ENCODE data around the gene SERPINA1. TPM values are rescaled to one million over a fixed set of nuclear protein-coding genes. Genes with fewer than 3 reads are reported as not detected.

The SERPINA1 gene
- total RNA-seq, 1 experiment from 2014 or later = 235 TPM

GRCh38 chr14:94407906-94408305 is 19.5 kb upstream of the SERPINA1 start:
- CTCF ChIA-PET = interaction anchor here (0.5 kb wide), 1 partner anchor 806 kb away, joined by 3 read pairs; no protein-coding TSS in a partner anchor
- no peak overlapping the region for H3K4me3 Mint-ChIP-seq (ENCODE audit: low read depth, unreplicated experiment)
- no TSS peak for BruUV-seq (replicated peaks)

GRCh38 chr14:94406910-94407309 is 18.5 kb upstream of the SERPINA1 start:
- H3K27me3 Mint-ChIP-seq (ENCODE audit: unreplicated experiment) = no peaks in the 10 kb centered on the region
- H3K4me3 Mint-ChIP-seq (ENCODE audit: low read depth, unreplicated experiment) = no peak overlapping the region
- intact Hi-C loops (cut with micrococcal nuclease; ENCODE audit: unreplicated experiment) = no loop called here
- DNase-seq = no peak
- no peaks in the 10 kb centered on the region for H3K36me3 Mint-ChIP-seq (ENCODE audit: insufficient read depth, unreplicated experiment)
- H3K4me1 Mint-ChIP-seq (ENCODE audit: low read depth, unreplicated experiment) = peaks cover 12% of the 10 kb centered on the region
- no TSS peak for BruUV-seq (replicated peaks)
- H3K9me3 Mint-ChIP-seq (ENCODE audit: low read depth, unreplicated experiment) = peaks cover 6% of the 10 kb centered on the region
- no peak overlapping the region for H3K27ac Mint-ChIP-seq (ENCODE audit: unreplicated experiment)
- CTCF ChIA-PET = no interaction called here
- TF ChIP-seq CTCF (IDR thresholded peaks at IDR 0.05; ENCODE audit: unreplicated experiment) = no peak

More at GRCh38 chr14:94407906-94408305, 19.5 kb upstream of the SERPINA1 start:
- no peaks in the 10 kb centered on the region for H3K36me3 Mint-ChIP-seq (ENCODE audit: insufficient read depth, unreplicated experiment)
- peaks cover 6% of the 10 kb centered on the region for H3K9me3 Mint-ChIP-seq (ENCODE audit: low read depth, unreplicated experiment)
- no peak for DNase-seq
- intact Hi-C loops (cut with micrococcal nuclease; ENCODE audit: unreplicated experiment) = no loop called here
- TF ChIP-seq CTCF (IDR thresholded peaks at IDR 0.05; ENCODE audit: unreplicated experiment) = no peak
- no peak overlapping the region for H3K27ac Mint-ChIP-seq (ENCODE audit: unreplicated experiment)
- no peaks in the 10 kb centered on the region for H3K27me3 Mint-ChIP-seq (ENCODE audit: unreplicated experiment)
- peaks cover 22% of the 10 kb centered on the region for H3K4me1 Mint-ChIP-seq (ENCODE audit: low read depth, unreplicated experiment)

GRCh38 chr14:94405486-94405885 is 17.1 kb upstream of the SERPINA1 start:
- H3K4me1 Mint-ChIP-seq (ENCODE audit: low read depth, unreplicated experiment) = no peaks in the 10 kb centered on the region
- BruUV-seq (replicated peaks) = no TSS peak
- CTCF ChIA-PET = no interaction called here
- H3K36me3 Mint-ChIP-seq (ENCODE audit: insufficient read depth, unreplicated experiment) = no peaks in the 10 kb centered on the region
- no peak for TF ChIP-seq CTCF (IDR thresholded peaks at IDR 0.05; ENCODE audit: unreplicated experiment)
- no peak overlapping the region for H3K27ac Mint-ChIP-seq (ENCODE audit: unreplicated experiment)
- H3K27me3 Mint-ChIP-seq (ENCODE audit: unreplicated experiment) = no peaks in the 10 kb centered on the region
- no peak overlapping the region for H3K4me3 Mint-ChIP-seq (ENCODE audit: low read depth, unreplicated experiment)
- no peak for DNase-seq
- peaks cover 6% of the 10 kb centered on the region for H3K9me3 Mint-ChIP-seq (ENCODE audit: low read depth, unreplicated experiment)
- intact Hi-C loops (cut with micrococcal nuclease; ENCODE audit: unreplicated experiment) = no loop called here

GRCh38 chr14:94404561-94404960 is 16.2 kb upstream of the SERPINA1 start:
- H3K9me3 Mint-ChIP-seq (ENCODE audit: low read depth, unreplicated experiment) = peaks cover 4% of the 10 kb centered on the region
- no peak for DNase-seq
- no peaks in the 10 kb centered on the region for H3K4me1 Mint-ChIP-seq (ENCODE audit: low read depth, unreplicated experiment)
- no peak overlapping the region for H3K4me3 Mint-ChIP-seq (ENCODE audit: low read depth, unreplicated experiment)
- CTCF ChIA-PET = no interaction called here
- no TSS peak for BruUV-seq (replicated peaks)
- intact Hi-C loops (cut with micrococcal nuclease; ENCODE audit: unreplicated experiment) = no loop called here
- no peak overlapping the region for H3K27ac Mint-ChIP-seq (ENCODE audit: unreplicated experiment)
- no peak for TF ChIP-seq CTCF (IDR thresholded peaks at IDR 0.05; ENCODE audit: unreplicated experiment)
- no peaks in the 10 kb centered on the region for H3K36me3 Mint-ChIP-seq (ENCODE audit: insufficient read depth, unreplicated experiment)
- no peaks in the 10 kb centered on the region for H3K27me3 Mint-ChIP-seq (ENCODE audit: unreplicated experiment)
